ENCODE data around the gene MDFI. TPM values are rescaled to one million over a fixed set of nuclear protein-coding genes. Genes with fewer than 3 reads are reported as not detected.

MDFI gene
- total RNA-seq, 1 experiment from 2014 or later: not detected

DNA sequence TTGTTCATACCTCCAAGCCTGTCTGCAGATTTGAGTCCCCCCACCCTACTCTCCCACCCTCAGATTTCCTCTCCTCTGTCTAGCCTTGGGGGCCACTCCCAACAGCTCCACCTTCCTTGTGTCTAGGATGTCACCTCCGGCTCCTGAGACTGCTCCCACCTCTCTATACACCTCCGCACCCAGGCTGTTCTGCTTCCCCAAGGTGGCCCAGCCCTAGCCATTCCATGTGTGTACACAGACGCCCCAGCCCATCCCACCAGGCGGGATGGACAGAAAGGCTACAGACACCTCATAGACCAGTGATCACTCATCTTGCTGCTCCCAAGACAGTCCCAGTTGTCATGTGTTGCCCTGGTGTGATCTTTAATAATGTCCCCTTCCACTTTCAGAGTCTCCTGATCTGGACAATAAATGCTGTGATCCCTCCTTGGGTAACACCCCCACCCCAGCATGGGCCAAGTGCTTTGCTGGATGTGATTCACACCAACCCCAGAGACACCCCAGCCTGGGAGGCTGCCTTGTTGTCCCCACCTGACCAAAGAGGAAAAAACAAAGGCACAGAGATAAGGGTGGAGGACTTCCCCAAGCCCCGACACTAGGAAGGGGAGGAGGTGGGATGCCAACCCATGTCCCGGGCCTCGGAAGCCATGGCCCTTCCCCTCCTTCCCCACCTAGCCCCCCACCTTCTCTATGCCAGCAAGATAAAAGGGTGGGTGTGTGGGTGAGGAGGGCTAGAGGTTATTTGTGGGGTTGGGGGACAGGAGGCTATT is 36.1 kb downstream of the MDFI start:
- Mint-ChIP-seq H3K4me1 (ENCODE audit: low read depth, unreplicated experiment) (no peaks in the 10 kb centered on the region), H3K4me3 (ENCODE audit: unreplicated experiment) (no peak overlapping the region), H3K27ac (ENCODE audit: unreplicated experiment) (no peak overlapping the region), H3K36me3 (ENCODE audit: insufficient read depth, unreplicated experiment) (no peaks in the 10 kb centered on the region), H3K27me3 (ENCODE audit: insufficient read depth, unreplicated experiment) (peaks cover 5% of the 10 kb centered on the region), H3K9me3 (ENCODE audit: unreplicated experiment) (no peaks in the 10 kb centered on the region)
- POLR2A ChIA-PET: no interaction called here
- DNase-seq: no peak
- Histone ChIP-seq H3K9me3 (no peaks in the 10 kb centered on the region), H3K27me3 (replicated peaks; ENCODE audit: control insufficient read depth, insufficient read depth, low read length) (no peaks in the 10 kb centered on the region), H3K4me3 (ENCODE audit: low read depth, low read length) (no peak overlapping the region), H3K4me1 (no peaks in the 10 kb centered on the region), H3K36me3 (ENCODE audit: control insufficient read depth, insufficient read depth, low read length) (no peaks in the 10 kb centered on the region)
- CTCF ChIA-PET: no interaction called here
- no TSS peak for BruUV-seq (replicated peaks)
- intact Hi-C loops (cut with micrococcal nuclease; ENCODE audit: unreplicated experiment): no loop called here
- TF ChIP-seq, protein P1, sequence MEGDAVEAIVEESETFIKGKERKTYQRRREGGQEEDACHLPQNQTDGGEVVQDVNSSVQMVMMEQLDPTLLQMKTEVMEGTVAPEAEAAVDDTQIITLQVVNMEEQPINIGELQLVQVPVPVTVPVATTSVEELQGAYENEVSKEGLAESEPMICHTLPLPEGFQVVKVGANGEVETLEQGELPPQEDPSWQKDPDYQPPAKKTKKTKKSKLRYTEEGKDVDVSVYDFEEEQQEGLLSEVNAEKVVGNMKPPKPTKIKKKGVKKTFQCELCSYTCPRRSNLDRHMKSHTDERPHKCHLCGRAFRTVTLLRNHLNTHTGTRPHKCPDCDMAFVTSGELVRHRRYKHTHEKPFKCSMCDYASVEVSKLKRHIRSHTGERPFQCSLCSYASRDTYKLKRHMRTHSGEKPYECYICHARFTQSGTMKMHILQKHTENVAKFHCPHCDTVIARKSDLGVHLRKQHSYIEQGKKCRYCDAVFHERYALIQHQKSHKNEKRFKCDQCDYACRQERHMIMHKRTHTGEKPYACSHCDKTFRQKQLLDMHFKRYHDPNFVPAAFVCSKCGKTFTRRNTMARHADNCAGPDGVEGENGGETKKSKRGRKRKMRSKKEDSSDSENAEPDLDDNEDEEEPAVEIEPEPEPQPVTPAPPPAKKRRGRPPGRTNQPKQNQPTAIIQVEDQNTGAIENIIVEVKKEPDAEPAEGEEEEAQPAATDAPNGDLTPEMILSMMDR (IDR thresholded peaks at IDR 0.05; ENCODE audit: insufficient read depth in 1 of 2, low read depth in 1 of 2, low read length in 1 of 2, severe bottlenecking in 1 of 2, unreplicated experiment in 1 of 2): no peak

DNA sequence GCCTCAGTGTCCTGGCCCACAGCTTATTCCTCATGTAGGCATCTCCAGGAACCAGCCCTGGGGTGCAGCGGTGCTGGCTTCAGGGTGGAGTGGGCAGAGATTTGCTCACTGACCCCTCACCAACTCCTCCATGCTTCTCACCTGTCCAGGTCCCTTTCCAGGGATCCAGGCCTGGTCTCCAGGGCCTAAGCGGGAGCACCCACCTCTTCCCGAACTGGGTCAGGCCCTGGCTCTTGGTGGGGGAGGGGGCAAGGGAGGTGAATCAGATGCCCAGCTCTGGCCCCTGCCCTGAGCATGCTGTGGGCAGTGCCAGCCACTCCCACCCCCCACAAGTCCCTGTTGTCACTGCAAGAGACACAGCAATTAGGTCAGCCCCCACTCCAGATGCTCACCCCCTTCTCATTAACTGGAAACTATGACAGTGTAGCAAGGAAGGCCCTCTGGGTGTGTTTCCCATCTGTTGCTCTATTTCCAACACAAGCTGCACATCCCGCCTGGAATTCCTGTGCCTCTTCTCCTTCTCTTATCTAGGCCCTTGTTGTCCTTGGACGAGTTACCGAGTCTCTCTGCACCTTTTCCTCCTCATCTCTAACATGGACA is 37.0 kb downstream of the MDFI start:
- intact Hi-C loops (cut with micrococcal nuclease; ENCODE audit: unreplicated experiment): no loop called here
- no peaks in the 10 kb centered on the region for H3K27me3 ChIP-seq (replicated peaks; ENCODE audit: control insufficient read depth, insufficient read depth, low read length)

DNA sequence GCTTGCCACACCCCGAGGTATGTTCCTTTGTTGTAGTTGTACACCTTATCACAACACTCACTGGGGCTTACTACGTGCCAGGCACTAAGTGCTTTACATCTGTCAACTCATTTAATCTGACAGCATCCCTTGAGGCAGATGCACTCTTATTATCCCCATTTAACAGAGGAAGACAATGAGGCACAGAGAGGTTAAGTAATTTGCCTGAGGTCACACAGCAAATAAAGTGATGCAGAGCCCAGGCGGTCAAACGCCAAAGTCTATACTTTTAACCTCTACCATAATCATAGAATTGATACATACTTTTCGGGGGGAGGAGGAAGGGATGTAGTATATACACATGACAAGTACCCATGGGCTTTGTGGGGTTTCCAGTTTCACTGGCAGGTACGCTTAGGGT is 37.7 kb downstream of the MDFI start:
- ChIA-PET CTCF (no interaction called here), POLR2A (no interaction called here)
- no peak overlapping the region for H3K27ac Mint-ChIP-seq (ENCODE audit: unreplicated experiment)
- no peak overlapping the region for H3K4me3 Mint-ChIP-seq (ENCODE audit: unreplicated experiment)
- Histone ChIP-seq H3K27me3 (replicated peaks; ENCODE audit: control insufficient read depth, insufficient read depth, low read length) (no peaks in the 10 kb centered on the region), H3K4me1 (no peaks in the 10 kb centered on the region), H3K9me3 (no peaks in the 10 kb centered on the region), H3K36me3 (ENCODE audit: control insufficient read depth, insufficient read depth, low read length) (no peaks in the 10 kb centered on the region), H3K4me3 (ENCODE audit: low read depth, low read length) (no peak overlapping the region)
- intact Hi-C loops (cut with micrococcal nuclease; ENCODE audit: unreplicated experiment): no loop called here
- TF ChIP-seq, protein P1 (IDR thresholded peaks at IDR 0.05; ENCODE audit: insufficient read depth in 1 of 2, low read depth in 1 of 2, low read length in 1 of 2, severe bottlenecking in 1 of 2, unreplicated experiment in 1 of 2): no peak
- BruUV-seq (replicated peaks): no TSS peak
- H3K4me1 Mint-ChIP-seq (ENCODE audit: low read depth, unreplicated experiment): no peaks in the 10 kb centered on the region
- DNase-seq: no peak
- H3K27me3 Mint-ChIP-seq (ENCODE audit: insufficient read depth, unreplicated experiment): peaks cover 2% of the 10 kb centered on the region
- H3K36me3 Mint-ChIP-seq (ENCODE audit: insufficient read depth, unreplicated experiment): no peaks in the 10 kb centered on the region
- H3K9me3 Mint-ChIP-seq (ENCODE audit: unreplicated experiment): no peaks in the 10 kb centered on the region

More for the DNA sequence above, 37.0 kb downstream of the MDFI start:
- TF ChIP-seq, protein P1 (IDR thresholded peaks at IDR 0.05; ENCODE audit: insufficient read depth in 1 of 2, low read depth in 1 of 2, low read length in 1 of 2, severe bottlenecking in 1 of 2, unreplicated experiment in 1 of 2): no peak
- no TSS peak for BruUV-seq (replicated peaks)
- ChIA-PET POLR2A (no interaction called here), CTCF (no interaction called here)
- no peaks in the 10 kb centered on the region for H3K9me3 Mint-ChIP-seq (ENCODE audit: unreplicated experiment)
- H3K4me1 Mint-ChIP-seq (ENCODE audit: low read depth, unreplicated experiment): no peaks in the 10 kb centered on the region
- no peaks in the 10 kb centered on the region for H3K4me1 ChIP-seq
- H3K36me3 ChIP-seq (ENCODE audit: control insufficient read depth, insufficient read depth, low read length): no peaks in the 10 kb centered on the region
- H3K9me3 ChIP-seq: no peaks in the 10 kb centered on the region
- H3K4me3 Mint-ChIP-seq (ENCODE audit: unreplicated experiment): no peak overlapping the region
- DNase-seq: no peak
- H3K4me3 ChIP-seq (ENCODE audit: low read depth, low read length): no peak overlapping the region
- no peaks in the 10 kb centered on the region for H3K36me3 Mint-ChIP-seq (ENCODE audit: insufficient read depth, unreplicated experiment)
- no peak overlapping the region for H3K27ac Mint-ChIP-seq (ENCODE audit: unreplicated experiment)
- peaks cover 5% of the 10 kb centered on the region for H3K27me3 Mint-ChIP-seq (ENCODE audit: insufficient read depth, unreplicated experiment)
